Suppressor macrophage (primary cell): ENCODE results near the gene RIN3.

ENCODE experiments used
- DNase-seq, 4 experiments: peaks; one replicate each; pipeline ENCODE4 v3.0.0-alpha.2; 2020 to 2022

Gene RIN3

GRCh38 chr14:92507174-92507768 lies 6.3 kb upstream of the RIN3 start:
- DNase-seq: peak; percentile 57 to 88 (median 74)

- no peak for DNase-seq
These were observed 2.6 kb upstream of the RIN3 start for GRCh38 chr14:92510972-92511371.

DNA sequence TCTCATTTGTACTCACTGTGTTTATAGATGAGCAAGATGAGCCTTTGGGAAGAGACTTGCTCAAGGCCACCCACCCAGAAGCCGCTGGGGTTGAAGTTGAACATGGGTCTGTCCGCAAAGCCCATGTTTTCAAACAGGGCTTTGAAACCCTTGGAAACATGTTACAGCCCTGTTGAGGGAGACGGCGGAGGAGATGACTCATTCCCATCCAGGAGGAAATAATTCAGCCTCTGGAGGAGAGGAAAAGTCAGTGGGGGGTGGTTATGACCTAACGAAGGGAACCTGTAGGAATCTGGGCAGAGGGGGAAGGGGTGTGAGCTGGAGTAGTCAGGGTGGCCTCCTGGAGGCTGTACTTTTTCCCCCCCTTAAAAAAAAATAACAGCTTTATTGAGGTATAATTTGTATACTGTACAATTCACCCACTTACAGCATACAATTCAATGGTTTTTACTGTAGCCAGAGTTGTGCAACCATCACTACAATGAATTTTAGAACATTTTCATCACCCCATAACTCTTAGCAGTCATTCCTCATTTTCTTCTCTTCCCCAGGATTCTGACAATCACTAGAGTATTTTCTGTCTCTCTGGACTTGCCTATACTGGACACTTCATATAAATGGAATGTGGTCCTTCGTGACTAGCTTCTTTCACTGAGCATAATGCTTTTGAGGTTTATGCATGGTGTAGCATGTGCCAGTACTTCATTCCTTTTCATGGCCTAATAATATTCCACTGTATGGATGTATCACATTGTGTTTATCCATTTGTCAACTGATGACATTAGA lies 1.9 kb upstream of the RIN3 start:
- peak in 2 of 4 experiments; percentile 42 to 56 for DNase-seq

- DNase-seq: no peak
These were observed 776 bp upstream of the RIN3 start for GRCh38 chr14:92512807-92513203.

- DNase-seq: peak in 2 of 4 experiments; percentile 53 to 64
These were observed 624 bp downstream of the RIN3 start for GRCh38 chr14:92513966-92514843.

DNA sequence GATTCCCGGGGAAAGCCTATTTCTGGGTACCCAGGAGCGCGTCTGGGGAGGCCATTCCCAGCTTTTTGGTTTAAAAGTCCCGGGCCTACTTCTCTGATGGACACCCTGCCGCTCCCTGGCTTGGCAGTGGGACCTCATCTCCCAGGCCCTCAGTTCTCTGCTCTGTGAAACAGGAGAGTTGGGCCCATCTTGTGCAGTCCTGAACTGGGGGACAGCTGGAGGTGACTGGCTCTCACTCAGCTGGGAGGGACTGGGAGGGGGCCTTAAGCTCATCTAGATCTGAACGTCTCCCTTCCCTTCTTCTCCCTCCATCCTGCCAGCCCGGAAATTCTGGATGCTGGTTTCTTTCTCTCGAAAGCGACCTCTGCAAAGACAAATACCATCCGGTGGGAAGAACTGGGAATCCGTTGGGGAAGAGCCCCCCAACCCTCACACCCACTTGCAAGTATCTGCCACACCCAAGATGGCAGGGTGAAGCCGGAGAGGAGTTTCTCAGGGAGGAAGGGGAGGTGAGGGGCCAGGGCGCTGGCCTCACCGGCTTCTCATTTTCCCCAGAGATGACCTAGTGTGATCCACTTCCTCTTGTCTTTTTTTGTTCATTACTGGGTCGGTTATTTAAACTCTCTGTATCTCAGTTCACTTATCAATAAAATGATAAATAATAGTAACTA lies 1.4 kb downstream of the RIN3 start:
- peak; percentile 41 to 64 (median 58) for DNase-seq

- peak; percentile 60 to 76 (median 68) for DNase-seq
These were observed 2.2 kb downstream of the RIN3 start for GRCh38 chr14:92515546-92516343.

GRCh38 chr14:92516344-92516965 lies 2.9 kb downstream of the RIN3 start:
- no peak for DNase-seq

- no peak for DNase-seq
These were observed 3.5 kb downstream of the RIN3 start for GRCh38 chr14:92516966-92517506.

DNA sequence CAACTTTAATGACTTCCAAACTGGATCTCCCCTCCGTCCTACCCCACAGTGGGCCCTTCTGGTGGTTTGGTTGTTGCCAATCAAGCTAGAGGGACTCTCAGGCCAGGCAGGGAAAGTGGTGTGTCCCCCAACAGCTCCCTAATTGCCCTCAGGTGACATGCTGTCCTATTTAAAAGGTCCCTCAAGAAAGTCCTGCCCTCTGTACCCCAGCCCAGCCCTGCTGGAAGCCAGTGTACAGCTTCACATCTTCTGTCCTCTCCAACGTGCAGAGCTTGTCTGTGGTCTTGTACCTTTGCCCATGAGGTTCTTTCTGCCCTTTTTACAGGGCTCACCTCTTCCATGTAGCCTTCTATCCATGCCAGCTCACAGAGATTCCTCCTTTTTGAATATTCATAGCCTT lies 4.2 kb downstream of the RIN3 start:
- DNase-seq: no peak

GRCh38 chr14:92519246-92520101 lies 5.9 kb downstream of the RIN3 start:
- DNase-seq: no peak

- DNase-seq: peak; percentile 34 to 64 (median 52)
These were observed 6.8 kb downstream of the RIN3 start for GRCh38 chr14:92520102-92521057.

- no peak for DNase-seq
These were observed 7.5 kb downstream of the RIN3 start for GRCh38 chr14:92521058-92521415.

DNA sequence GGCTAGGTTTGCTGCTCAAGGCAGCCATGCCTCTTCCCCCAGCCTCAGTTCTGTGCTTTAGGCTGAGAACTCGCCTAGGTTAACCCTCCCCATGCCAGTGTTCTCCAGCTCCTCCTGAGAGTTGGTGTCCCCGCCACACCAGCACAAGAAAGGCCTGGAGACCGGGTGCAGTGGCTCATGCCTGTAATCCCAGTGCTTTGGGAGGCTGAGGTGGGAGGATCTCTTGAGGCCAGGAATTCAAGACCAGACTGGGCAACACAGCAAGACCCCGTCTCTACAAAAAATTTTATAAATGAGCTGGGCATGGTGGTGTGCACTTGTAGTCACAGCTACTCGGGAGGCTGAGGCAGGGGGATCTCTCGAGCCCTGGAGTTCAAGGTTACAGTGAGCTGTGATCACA lies 10.2 kb downstream of the RIN3 start:
- no peak for DNase-seq

- peak in 3 of 4 experiments; percentile 55 to 67 (median 58) for DNase-seq
These were observed 11.1 kb downstream of the RIN3 start for GRCh38 chr14:92524602-92525185.

DNA sequence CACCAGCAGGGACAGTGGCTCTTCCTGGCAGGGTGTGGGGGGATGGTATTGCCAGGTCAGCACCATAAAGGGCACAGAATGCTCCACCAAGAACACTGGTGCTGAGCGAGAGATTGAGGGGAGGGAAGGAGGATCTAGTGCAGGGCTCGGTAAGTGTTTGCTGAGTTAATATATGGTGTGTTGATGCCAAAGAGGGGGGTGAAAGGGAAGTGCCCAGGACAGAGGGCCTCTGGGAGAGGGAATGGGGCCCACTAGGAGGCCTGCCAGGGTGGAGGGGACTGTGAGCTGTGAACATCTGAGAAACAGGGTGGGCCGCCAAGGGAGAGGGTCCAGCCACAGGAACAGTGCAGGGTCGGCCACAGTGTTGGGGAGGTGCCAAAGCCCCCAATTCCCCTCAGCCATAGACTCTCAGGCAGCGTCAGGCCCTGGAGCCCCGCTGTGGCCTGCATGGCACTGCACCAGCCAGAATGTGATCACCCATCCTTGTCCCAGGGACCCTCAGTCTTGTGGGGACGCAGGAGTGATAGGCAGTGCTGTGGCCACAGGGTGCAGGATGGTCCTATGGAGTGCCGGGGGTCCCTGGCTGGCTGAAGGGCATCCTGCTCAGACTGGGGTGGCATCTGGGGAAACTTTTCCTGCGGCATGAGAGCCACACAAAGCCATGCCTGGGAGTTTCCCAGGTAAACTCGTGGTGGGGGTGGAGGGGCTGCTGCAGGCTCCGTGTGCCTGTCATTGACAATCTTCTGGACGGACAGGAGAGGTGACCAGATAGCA lies 11.9 kb downstream of the RIN3 start:
- DNase-seq: peak in 3 of 4 experiments; percentile 33 to 40 (median 34)

DNA sequence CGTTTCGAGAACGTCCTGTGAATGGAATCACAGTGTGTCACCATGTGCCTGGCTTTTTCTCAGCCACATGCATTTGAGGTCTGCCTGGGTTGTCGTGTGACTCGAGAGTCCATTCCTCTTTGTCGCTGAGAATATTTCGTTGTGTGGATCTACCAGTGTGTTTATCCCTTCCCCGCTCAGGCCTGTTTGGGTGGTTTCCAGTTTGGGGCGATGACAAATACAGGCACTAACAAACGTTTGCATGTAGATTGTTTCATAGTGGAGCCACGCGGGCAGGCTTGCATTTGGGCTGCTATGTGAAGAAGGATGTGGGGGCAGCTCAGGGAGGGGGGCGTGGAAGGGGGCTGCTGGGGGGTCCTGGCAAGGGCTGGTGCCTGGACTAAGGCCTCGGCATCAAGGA lies 14.1 kb downstream of the RIN3 start:
- DNase-seq: peak in 1 of 4 experiments; percentile 30
